Hematopoietic multipotent progenitor cell treated with erythropoietin and hydrocortisone succinate and interleukin-3 and kit ligand, for 15 days (in vitro differentiated cells): Measurements from ENCODE around the gene GCK.

Experiments used
- DNase-seq: peaks from one replicate; pipeline ENCODE4 v3.0.0-alpha.2; 2015; ENCODE audit warnings: low spot score

The GCK gene

GRCh38 chr7:44222776-44223261 is 33.6 kb upstream of the GCK start:
- DNase-seq, result no peak

- DNase-seq, result no peak
Observed at GRCh38 chr7:44222074-44222473, 32.8 kb upstream of the GCK start.

DNA sequence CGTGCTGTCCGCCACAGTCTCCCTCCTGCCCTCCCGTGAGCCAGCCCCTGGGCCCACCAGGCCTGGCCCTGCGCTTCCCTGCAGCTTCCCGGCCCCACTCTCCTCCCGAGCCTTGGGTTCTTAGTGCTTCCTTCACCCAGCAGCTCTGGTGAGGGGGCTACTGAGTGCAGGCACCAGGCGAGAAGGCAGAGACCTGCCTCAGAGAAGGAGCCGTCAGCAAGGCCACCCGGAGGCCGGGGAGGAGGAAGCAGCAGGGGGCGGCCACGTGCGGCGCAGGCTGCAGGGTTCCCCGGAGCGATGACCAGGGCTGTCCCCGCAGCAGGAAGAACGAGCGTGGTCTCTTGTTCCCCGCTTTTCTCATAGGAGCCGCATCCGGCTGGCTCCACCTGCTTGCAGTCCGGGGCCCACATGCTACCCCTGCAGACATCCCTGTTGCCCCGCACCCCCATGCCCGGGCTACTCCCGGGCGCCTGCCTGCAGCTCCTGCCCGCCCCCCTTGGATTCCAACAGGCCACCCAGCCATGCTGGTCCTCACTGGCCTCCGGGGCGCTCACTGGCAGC is 32.1 kb upstream of the GCK start:
- DNase-seq, result no peak

DNA sequence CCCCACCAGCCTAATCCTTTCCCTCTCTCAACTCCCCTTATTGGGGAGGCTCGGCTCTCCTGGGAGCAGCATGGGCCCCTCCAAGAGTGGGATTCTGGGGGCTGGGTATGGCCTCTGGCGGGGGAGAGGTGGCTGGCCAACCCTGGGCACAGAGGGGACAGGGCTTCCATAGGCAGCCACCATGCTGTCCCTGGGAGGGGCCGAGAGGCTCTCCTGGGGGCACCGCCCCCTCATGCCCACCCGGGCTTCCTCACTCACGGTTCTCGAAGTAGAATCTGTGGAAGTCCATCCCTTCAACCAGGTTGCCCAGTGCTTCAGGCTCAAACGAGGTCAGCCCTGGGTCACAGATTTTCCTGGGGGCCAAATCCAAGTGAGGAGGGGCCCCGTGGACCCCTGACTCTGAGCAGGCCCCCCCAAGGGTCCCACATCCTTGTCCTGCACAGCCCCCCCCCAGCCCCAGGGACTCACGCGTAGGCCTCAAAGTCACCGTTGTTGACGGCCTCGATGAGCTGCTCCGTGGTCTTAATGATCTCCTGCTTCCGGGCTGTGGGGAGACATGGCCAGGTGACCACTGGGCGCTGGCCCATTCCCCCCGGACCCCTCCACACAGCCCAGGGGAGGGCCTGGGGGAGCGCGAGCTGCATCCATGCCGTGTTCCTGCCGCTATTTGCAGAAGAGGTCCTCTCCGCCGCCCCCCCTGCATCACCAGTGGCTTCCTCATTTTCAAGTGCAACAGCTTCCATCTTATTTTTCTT is 31.3 kb upstream of the GCK start:
- DNase-seq, result no peak

DNA sequence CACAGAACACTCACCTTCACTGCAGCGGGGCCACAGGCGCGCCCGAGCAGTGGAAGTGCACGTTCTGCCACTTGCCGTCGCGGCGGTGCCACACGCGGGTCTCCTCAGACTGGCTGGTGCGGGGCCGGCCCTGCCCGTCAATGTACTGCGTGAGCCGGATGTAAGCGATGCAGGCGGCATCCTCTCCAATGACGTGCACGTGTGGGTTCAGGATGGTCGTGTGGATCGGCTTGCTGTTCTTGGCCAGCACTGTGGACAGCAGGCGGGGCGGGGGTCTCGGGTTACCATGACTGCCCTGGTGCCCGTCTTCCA is 30.8 kb upstream of the GCK start:
- no peak for DNase-seq

DNA sequence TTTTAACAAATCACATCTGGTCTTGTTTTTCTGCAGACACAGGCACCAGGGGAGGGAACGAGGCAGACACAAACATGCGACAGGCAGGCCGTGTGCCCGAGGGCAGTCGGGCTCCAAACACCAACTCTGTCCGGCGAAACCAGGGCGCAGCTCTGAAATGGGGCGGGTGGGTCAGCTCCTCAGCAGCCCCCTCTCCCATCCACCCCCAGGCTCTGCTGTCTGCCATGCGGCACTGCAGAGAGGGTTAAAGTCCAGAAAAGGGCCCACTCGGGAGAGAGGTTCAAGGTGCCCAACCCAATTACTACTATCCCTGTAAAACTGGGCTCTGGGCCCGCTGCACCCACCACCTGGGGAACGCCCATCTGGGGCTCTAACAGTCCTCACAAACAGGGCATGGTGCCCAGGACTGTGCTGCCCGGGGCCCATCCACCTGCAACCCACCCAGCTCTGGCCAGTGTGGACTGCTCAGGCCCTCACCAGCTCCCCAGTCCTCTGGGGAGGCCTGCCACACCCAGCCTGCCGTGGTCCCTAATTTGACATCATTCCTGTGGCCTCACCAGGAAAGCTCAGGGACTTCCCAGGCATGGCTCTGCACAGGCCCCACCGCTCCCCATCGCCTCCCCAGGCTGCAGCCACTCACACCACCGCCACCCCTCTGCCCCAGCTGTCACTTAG is 30.3 kb upstream of the GCK start:
- DNase-seq, result no peak

- DNase-seq, result no peak
Observed at GRCh38 chr7:44218418-44219201, 29.4 kb upstream of the GCK start.

DNA sequence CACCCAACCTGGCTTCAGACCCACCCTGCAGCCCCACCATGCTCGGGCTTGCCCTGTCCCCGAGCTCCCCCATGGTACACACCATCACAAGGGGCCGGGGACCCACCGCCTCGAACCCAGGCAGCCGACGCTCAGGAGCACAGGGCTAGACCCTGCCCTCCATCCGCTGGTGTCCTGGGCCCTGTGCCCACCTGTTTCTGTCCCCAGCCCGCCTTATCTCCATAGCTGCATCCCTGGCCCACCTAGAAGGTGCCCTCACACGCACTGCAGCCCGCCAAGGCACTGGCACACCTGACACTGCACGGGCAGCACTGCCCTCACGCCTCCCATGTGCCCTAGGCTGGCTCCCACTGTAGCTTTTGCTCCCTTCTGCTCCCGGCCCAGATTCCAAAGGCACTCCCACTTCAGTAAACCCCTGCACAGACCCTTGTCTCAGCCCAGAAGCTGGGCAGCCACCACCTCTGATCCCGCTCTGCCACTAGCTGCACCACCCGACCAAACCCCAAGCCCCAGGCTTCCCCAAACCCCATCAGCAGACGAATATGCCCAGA is 28.7 kb upstream of the GCK start:
- DNase-seq, result no peak

DNA sequence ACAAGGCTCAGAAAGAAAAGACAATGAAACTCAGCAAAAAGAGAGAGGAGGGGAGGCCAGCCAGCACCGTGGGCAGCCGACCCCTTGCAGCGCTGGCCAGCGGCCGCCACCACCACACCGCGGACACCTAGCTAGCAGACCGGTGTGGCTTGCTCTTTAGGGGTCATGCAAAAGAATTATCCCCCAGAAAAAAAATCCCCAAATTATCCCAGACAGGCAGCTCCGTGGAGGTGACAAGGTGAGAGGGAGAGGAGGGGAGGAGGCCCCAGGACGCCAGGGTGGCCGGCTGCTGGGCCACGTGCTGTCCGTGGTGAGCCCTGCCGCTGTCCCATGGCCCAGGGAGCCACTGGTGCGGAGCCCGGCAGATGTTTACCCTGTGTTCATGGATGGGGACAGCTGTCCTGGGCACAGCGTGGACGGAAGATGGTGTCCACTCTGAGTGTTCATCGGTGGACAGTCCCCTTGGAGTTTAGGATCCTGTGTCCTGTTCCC is 28.0 kb upstream of the GCK start:
- no peak for DNase-seq

DNA sequence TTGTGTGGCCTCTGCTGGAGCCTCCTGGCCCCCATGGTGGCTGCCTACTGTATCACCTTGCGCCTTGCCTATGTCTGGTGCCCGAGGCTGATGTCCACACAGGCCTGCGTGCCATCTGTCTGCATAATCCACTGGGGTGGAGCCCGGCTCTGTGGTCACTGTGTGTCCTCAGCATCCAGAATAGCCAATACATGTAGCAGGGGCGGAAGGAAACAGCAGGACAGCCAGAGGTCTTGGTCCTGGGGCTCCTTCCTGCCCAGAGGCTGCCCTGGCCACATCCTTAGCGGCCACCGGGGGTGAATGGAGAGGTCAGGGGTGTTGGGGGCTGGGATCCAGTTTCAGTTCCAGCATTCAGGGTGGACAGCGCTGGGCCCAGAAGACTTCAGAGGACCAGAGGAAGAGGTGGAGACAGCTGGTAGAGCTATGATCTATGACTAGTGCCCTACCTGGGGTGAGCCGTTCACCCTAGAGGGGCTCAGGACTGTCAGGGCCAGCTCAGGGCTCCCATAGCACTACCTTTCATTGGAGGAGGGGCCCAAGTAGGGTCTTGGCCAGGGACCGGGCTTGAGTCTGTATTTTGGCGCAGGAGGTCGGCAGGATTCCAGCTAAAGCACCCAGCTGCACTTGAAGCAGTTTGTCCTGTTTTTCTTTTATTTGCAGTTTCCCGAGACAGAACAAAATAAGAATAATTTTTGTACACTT is 27.4 kb upstream of the GCK start:
- no peak for DNase-seq

- DNase-seq, result no peak
Observed at GRCh38 chr7:44216019-44216418, 26.8 kb upstream of the GCK start.

DNA sequence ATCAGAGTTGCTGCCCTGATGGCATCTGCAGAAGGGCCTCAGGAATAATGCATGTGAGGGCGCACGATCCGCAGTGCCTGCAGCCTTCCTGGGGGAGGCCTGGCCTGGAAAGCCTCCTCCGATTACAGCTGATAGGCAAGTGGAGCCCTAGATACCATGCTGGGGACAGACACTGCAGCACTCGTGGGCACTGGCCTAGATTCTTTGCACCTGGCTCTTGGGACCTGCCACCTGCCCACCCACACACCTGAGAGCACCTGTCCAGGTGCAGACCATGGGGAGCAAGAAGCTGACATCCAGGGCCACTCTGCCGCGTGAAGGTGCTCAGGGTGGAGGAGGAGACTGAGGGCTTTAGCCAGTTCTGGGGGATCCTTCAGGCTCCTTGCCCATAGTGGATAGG is 26.3 kb upstream of the GCK start:
- no peak for DNase-seq

GRCh38 chr7:44213877-44214388 is 24.7 kb upstream of the GCK start:
- DNase-seq, result no peak

GRCh38 chr7:44213206-44213876 is 24.1 kb upstream of the GCK start:
- no peak for DNase-seq

GRCh38 chr7:44212581-44213184 is 23.4 kb upstream of the GCK start:
- DNase-seq, result no peak

- no peak for DNase-seq
Observed at GRCh38 chr7:44212018-44212417, 22.8 kb upstream of the GCK start.

- DNase-seq, result no peak
Observed at GRCh38 chr7:44211126-44211675, 22.0 kb upstream of the GCK start.

GRCh38 chr7:44210107-44210506 is 20.9 kb upstream of the GCK start:
- no peak for DNase-seq

DNA sequence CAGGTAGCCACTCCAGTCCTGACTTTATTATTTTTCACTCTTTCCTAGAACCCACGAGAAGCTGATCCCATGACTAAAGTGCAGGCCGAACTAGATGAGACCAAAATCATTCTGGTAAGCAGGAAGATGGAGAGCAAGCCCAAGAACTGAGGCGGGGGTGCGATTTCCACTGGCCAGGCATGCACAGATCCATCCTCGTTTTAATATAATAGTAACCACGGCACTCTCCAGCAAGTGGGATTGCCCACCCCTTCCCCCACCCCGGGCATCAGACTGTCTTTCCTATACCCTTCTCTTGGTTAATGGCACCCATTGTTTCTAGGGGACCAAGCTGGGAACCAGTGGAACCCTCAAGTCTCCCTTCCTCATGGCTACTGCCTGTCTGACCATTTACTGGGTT is 18.8 kb upstream of the GCK start:
- no peak for DNase-seq

GRCh38 chr7:44206008-44206407 is 16.8 kb upstream of the GCK start:
- DNase-seq, result no peak
